Prostate gland (tissue), 2 donors: ENCODE data around the gene SNX9. TPM values are rescaled to one million over a fixed set of nuclear protein-coding genes. Genes with fewer than 3 reads are reported as not detected.

ENCODE experiments used
- DNase-seq: peaks from one replicate; pipeline ENCODE4 v3.0.0-alpha.2; 2019; ENCODE audit warnings: low spot score
- H3K27ac ChIP-seq, 2 donors: fragments of 200-600 bp; sonication (generic); 2 replicates each; pipeline ENCODE4 v1.5.1; 2017 to 2019
- H3K27me3 ChIP-seq: fragments of 200-600 bp; sonication (generic); replicated peaks from 2 replicates; pipeline ENCODE4 v1.5.1; 2019; ENCODE audit not compliant: insufficient read depth
- H3K36me3 ChIP-seq, 2 donors: fragments of 200-600 bp; sonication (generic); 1 replicate in 1 of 2; 2 replicates in 1 of 2; pipeline versions ENCODE4 v1.5.1 to v1.8.1; 2017 to 2019
- H3K4me1 ChIP-seq: fragments of 200-600 bp; sonication (generic); replicated peaks from 2 replicates; pipeline ENCODE4 v1.5.1; 2019
- H3K4me3 ChIP-seq, 2 donors: fragments of 200-600 bp; sonication (generic); 2 replicates each; pipeline ENCODE4 v1.5.1; 2017 to 2019
- H3K9me3 ChIP-seq: fragments of 200-600 bp; sonication (generic); 2 replicates; pipeline ENCODE4 v1.5.1; 2017
- POLR2A ChIP-seq: fragments of 450-650 bp; IDR thresholded peaks from one replicate; pipeline ENCODE4 v1.6.1; 2016; ENCODE audit warnings: antibody characterized with exemption, mild to moderate bottlenecking
- POLR2AphosphoS5 ChIP-seq: sonication (generic); formaldehyde crosslinking; IDR thresholded peaks from one replicate; pipeline ENCODE4 v1.6.1; 2017; ENCODE audit warnings: antibody characterized with exemption
- WGBS: methylation state at CpG from one replicate; pipeline ENCODE4 v1.1.5; 2018; 5-methylcytosine and 5-hydroxymethylcytosine counted together
- intact Hi-C: fragments of 100-400 bp; cut with DNase I; formaldehyde crosslinking; loops from one replicate; pipeline ENCODE4 v1.14.2; 2022
- total RNA-seq, 2 donors: library from RNA; depleted of rRNA; stranded (reverse); fragments of >200 nt; gene quantifications; one replicate each; pipeline ENCODE4 v1.1.0, GENCODE V29; 2016
- TF ChIP-seq, protein P1 (sequence below), 4 experiments: fragments of 200-600 bp in 2 of 4; fragments of 450-650 bp in 2 of 4; sonication (generic) in 2 of 4; IDR thresholded peaks; 1 replicate in 3 of 4; 2 replicates in 1 of 4; pipeline ENCODE4 v1.5.1; 2016 to 2019; ENCODE audit warnings: antibody characterized with exemption in 4 of 4, mild to moderate bottlenecking in 2 of 4, moderate library complexity in 2 of 4

SNX9 gene
- total RNA-seq, 2 donors from 2014 or later: 39.2 to 40.6 TPM

DNA sequence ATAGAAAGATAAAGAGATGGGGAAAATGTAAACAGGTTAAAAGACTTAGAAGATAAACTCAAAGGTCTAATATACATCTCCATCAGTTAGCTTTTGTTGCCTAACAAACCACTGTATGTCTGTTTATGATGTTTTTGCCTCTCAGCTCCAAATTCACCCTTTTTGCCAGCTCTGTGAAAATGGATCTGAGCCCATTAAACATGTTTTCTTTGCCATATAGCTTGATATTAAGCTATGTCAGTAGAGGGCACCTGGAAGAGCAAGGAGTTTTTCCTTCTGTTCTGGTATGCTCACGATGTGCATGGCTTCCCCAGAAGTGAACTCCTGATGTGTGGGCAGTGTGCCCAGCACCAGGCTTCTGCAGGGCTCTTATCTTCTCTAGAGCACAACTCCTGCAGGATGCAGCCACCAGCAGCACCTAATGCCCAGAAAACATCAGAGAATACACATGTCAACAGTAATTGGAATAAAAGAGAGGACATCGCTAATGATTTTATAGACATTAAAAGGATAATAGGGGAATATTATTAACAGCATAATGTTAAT is 14.6 kb upstream of the SNX9 start:
- H3K27me3 ChIP-seq: no peaks in the 10 kb centered on the region
- H3K36me3 ChIP-seq: no peaks in the 10 kb centered on the region
- H3K4me3 ChIP-seq: no peak overlapping the region
- intact Hi-C loops: no loop called here
- WGBS: 90% methylated on average over 2 of the region's 2 CpGs
- no peak for DNase-seq
- TF ChIP-seq POLR2A (no peak), POLR2AphosphoS5 (no peak)
- TF ChIP-seq, protein P1, sequence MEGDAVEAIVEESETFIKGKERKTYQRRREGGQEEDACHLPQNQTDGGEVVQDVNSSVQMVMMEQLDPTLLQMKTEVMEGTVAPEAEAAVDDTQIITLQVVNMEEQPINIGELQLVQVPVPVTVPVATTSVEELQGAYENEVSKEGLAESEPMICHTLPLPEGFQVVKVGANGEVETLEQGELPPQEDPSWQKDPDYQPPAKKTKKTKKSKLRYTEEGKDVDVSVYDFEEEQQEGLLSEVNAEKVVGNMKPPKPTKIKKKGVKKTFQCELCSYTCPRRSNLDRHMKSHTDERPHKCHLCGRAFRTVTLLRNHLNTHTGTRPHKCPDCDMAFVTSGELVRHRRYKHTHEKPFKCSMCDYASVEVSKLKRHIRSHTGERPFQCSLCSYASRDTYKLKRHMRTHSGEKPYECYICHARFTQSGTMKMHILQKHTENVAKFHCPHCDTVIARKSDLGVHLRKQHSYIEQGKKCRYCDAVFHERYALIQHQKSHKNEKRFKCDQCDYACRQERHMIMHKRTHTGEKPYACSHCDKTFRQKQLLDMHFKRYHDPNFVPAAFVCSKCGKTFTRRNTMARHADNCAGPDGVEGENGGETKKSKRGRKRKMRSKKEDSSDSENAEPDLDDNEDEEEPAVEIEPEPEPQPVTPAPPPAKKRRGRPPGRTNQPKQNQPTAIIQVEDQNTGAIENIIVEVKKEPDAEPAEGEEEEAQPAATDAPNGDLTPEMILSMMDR (IDR thresholded peaks at IDR 0.05): no peak
- no peak overlapping the region for H3K27ac ChIP-seq
- H3K4me1 ChIP-seq: no peaks in the 10 kb centered on the region
- no peaks in the 10 kb centered on the region for H3K9me3 ChIP-seq

DNA sequence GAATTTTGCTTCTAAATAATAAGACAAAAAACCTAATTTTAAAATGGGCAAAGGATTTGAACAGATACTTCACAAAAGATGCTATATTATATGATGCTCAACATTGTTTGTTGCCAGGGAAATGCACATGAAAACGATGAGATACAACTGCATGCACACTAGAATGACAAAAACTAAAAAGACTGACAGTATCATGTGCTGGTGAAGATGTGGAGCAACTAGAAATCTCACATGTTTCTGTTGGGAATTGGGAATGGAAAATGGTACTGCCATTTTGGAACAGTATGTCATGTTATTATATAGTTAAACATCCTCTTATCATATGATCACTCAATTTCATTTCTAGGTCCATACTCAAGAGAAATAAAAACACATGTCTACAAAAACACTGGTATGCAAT is 13.4 kb upstream of the SNX9 start:
- DNase-seq: no peak
- no peaks in the 10 kb centered on the region for H3K36me3 ChIP-seq
- H3K4me1 ChIP-seq: no peaks in the 10 kb centered on the region
- 92% methylated on average over 1 of the region's 1 CpG for WGBS
- intact Hi-C loops: no loop called here
- TF ChIP-seq POLR2A (no peak), POLR2AphosphoS5 (no peak)
- TF ChIP-seq, protein P1 (IDR thresholded peaks at IDR 0.05): no peak
- H3K4me3 ChIP-seq: no peak overlapping the region
- no peaks in the 10 kb centered on the region for H3K27me3 ChIP-seq
- H3K27ac ChIP-seq: no peak overlapping the region
- H3K9me3 ChIP-seq: no peaks in the 10 kb centered on the region

DNA sequence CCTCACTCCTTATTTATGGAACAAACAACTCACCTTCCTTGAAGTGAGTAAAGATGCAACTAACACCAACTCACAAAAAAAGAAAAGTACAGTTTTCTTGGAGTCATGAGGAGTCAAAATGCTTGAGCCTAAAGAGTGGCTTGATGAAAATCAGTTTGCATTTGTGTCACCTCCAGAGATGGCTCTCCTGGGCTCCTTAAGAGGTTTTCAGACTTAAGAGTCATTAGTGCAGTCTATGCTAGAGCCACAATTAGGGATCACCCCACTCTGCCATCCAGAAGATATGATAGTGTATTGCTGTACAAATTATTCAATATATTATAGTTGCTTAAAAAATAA is 11.9 kb upstream of the SNX9 start:
- no peak for DNase-seq
- Histone ChIP-seq H3K27ac (no peak overlapping the region), H3K4me1 (no peaks in the 10 kb centered on the region), H3K4me3 (no peak overlapping the region), H3K9me3 (no peaks in the 10 kb centered on the region), H3K36me3 (no peaks in the 10 kb centered on the region), H3K27me3 (no peaks in the 10 kb centered on the region)
- intact Hi-C loops: no loop called here
- TF ChIP-seq, protein P1 (IDR thresholded peaks at IDR 0.05): no peak
- TF ChIP-seq POLR2AphosphoS5 (no peak), POLR2A (no peak)

DNA sequence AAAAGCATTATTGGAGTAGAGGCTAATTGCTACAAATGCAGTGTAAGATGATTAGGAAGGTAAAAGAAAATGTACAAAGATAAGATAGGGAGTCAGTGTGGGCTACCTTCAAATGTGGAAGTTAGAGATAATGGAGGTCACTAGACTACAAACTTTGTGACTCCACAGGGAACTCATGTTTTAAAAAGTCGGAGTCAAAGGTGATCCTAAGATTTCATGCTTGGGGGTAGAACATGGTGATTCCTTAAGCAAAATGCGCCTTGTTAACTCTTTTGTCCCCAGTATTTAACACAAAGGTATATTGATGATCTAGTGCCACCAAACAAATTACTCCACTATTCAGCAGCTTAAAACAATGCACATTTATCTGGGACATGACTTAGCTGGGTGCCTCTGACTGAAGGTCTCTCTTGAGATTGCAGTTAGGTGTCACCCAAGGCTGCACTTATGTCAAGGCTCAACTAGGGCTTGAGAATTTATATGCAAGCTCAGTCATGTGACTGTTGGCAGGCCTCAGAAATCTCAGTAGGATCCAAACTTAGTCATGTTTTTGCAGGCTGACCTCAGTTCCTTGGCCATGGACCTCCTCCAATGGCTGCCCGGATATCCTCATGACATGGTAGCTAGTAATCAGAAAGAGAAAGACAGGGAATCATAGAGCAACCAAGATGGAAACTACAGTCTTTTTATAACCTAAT is 11.4 kb upstream of the SNX9 start:
- intact Hi-C loops: no loop called here
- Histone ChIP-seq H3K9me3 (no peaks in the 10 kb centered on the region), H3K36me3 (no peaks in the 10 kb centered on the region), H3K27ac (no peak overlapping the region), H3K4me3 (no peak overlapping the region), H3K4me1 (no peaks in the 10 kb centered on the region), H3K27me3 (no peaks in the 10 kb centered on the region)
- WGBS: 92% methylated on average over 3 of the region's 3 CpGs
- DNase-seq: no peak
- TF ChIP-seq POLR2AphosphoS5 (no peak), POLR2A (no peak)
- TF ChIP-seq, protein P1 (IDR thresholded peaks at IDR 0.05): no peak

DNA sequence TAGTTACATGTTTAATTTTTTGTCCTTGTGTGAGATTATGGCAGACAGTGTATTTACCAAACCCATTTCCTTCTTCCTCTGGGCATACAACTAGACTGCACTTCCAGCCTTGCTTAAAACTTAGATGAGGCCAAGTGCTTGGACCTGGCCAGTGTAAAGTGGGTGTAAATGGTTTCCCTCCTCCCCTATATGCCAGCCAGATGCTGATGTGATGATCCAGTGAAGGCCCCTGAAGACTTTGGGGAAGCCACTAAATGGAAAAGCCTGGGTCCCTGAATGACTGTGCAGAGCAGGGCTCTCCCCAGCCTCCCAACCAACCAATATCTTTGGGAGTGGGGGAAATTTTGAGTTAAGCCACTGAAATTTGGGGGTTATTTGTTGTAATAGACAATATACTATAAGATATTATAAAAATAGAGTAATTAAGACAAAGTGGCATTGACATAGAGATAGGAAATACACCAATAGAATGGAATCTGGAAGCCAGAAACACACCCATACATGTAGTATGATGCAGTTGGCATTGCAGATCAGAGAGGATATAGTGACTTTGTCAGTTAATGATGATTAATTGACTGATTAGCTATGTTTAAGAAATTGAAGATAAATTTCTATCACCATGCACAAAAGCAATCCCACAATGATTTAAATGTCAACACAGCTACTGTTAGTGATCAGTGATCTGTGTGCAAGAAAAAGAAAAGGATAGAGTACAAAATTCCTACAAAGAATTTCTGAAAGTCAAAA is 10.4 kb upstream of the SNX9 start:
- TF ChIP-seq POLR2AphosphoS5 (no peak), POLR2A (no peak)
- TF ChIP-seq, protein P1 (IDR thresholded peaks at IDR 0.05): no peak
- intact Hi-C loops: no loop called here
- Histone ChIP-seq H3K4me1 (no peaks in the 10 kb centered on the region), H3K9me3 (no peaks in the 10 kb centered on the region), H3K27ac (no peak overlapping the region), H3K4me3 (no peak overlapping the region), H3K27me3 (no peaks in the 10 kb centered on the region), H3K36me3 (no peaks in the 10 kb centered on the region)
- DNase-seq: no peak
